ENCODE data around the gene UNCX.

DNA sequence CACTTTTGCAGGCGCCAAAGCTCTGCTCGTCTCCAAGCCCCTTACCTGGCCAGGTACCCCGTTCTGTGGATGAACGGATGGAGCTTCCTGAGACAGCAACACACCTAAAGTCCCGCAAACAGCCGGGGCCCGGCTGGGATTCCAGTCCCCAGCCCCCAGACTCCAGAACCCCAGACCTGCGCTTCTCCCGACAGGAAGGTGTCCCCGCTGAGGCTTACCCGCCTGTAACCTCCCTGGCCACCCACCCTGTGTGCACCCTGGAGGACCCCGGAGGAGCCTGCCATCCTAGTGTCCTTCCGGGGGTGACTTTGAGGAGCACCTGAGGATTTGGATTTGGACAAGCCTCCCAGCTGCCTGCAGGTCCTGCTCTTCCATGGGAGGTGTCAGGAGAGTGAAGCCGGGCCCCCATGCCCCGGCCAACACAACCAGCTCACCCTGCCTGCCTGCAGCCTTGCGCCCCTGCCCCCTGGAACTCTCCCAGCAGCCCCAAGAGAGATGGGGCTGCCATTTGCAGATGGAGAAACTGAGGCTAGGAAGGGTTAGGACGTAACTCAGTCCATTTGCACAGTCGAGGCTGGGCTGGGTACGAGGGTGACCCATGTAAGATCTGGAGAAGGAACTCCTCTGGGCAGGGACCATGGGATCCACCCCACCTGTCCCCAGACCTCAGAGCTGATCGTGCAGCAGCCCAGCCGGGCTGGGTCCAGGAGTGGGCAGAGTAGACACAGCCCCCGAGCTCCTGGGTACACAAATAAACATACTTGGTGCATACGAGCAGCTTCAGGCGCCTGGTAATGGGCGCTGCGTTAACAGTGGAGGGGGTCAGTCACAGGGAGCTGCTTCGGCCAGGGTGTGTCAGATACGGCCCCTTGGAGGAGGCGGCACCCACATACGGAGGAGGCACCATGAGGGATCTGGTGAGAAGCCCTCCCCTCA, 31.9 kb downstream of the UNCX start:
- TF ChIP-seq, protein P1, sequence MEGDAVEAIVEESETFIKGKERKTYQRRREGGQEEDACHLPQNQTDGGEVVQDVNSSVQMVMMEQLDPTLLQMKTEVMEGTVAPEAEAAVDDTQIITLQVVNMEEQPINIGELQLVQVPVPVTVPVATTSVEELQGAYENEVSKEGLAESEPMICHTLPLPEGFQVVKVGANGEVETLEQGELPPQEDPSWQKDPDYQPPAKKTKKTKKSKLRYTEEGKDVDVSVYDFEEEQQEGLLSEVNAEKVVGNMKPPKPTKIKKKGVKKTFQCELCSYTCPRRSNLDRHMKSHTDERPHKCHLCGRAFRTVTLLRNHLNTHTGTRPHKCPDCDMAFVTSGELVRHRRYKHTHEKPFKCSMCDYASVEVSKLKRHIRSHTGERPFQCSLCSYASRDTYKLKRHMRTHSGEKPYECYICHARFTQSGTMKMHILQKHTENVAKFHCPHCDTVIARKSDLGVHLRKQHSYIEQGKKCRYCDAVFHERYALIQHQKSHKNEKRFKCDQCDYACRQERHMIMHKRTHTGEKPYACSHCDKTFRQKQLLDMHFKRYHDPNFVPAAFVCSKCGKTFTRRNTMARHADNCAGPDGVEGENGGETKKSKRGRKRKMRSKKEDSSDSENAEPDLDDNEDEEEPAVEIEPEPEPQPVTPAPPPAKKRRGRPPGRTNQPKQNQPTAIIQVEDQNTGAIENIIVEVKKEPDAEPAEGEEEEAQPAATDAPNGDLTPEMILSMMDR (IDR thresholded peaks at IDR 0.05): no peak
- TF ChIP-seq POLR2A (IDR thresholded peaks at IDR 0.05): no peak
- TF ChIP-seq POLR2AphosphoS5 (IDR thresholded peaks at IDR 0.05; ENCODE audit: insufficient read depth in 1 of 2, low read depth in 1 of 2): no peak
